GM19467 (cell line): ENCODE data around the gene HOXA6.

Experiments
- ATAC-seq: cut with Tn5 transposase; IDR thresholded peaks from one replicate; pipeline ENCODE4 v1.9.1; 2021; ENCODE audit warnings: mild to moderate bottlenecking, moderate library complexity; ENCODE audit not compliant: unreplicated experiment

HOXA6 gene

GRCh38 chr7:27173956-27174873 is 26.6 kb upstream of the HOXA6 start, which contains the start of gene HOXA10:
Gene HOXA10, minus strand, starts transcription at chr7:27174320. Its CDS starts 14 bp downstream, at chr7:27174306.
- no peak for ATAC-seq

- ATAC-seq: no peak
Measured at GRCh38 chr7:27173511-27173955, 26.0 kb upstream of the HOXA6 start.

GRCh38 chr7:27172823-27173510 is 25.4 kb upstream of the HOXA6 start:
- no peak for ATAC-seq

- no peak for ATAC-seq
Measured at GRCh38 chr7:27172315-27172774, 24.8 kb upstream of the HOXA6 start.

GRCh38 chr7:27171637-27172314 is 24.2 kb upstream of the HOXA6 start:
- ATAC-seq: no peak

- no peak for ATAC-seq
Measured at GRCh38 chr7:27171325-27171636, 23.7 kb upstream of the HOXA6 start.

GRCh38 chr7:27170426-27171324 is 23.1 kb upstream of the HOXA6 start:
- ATAC-seq: no peak

- no peak for ATAC-seq
Measured at GRCh38 chr7:27169658-27170425, 22.3 kb upstream of the HOXA6 start.

- ATAC-seq: no peak
Measured at GRCh38 chr7:27168265-27168947, 20.8 kb upstream of the HOXA6 start.

GRCh38 chr7:27167916-27168264 is 20.3 kb upstream of the HOXA6 start:
- no peak for ATAC-seq

GRCh38 chr7:27166531-27167505 is 19.2 kb upstream of the HOXA6 start:
- no peak for ATAC-seq

GRCh38 chr7:27165996-27166530 is 18.5 kb upstream of the HOXA6 start:
- ATAC-seq: no peak

- ATAC-seq: no peak
Measured at GRCh38 chr7:27165089-27165995, 17.8 kb upstream of the HOXA6 start, which contains the start of gene HOXA9. Gene HOXA9, minus strand, starts transcription at chr7:27165537. Its CDS starts 80 bp downstream, at chr7:27165457.

- ATAC-seq: no peak
Measured at GRCh38 chr7:27164367-27165088, 17.0 kb upstream of the HOXA6 start.

GRCh38 chr7:27164045-27164366 is 16.4 kb upstream of the HOXA6 start:
- no peak for ATAC-seq
